CD4-positive, alpha-beta memory T cell (primary cell): ENCODE results near the gene FBXO31. TPM values are rescaled to one million over a fixed set of nuclear protein-coding genes. Genes with fewer than 3 reads are reported as not detected.
"Not testable (repeated sequence)": the region's sequence is repeated elsewhere in the genome, so short reads cannot be mapped to it uniquely, and the experiment has no call there.

ENCODE experiments used
- CTCF ChIA-PET: fragments of 350-600 bp; sonication (Branson Sonifier 250); formaldehyde crosslinking; loops from one replicate; lab custom pipeline; 2021; ENCODE audit warnings: inconsistent platforms; ENCODE audit not compliant: partially characterized antibody; lab: Charles Lee
- POLR2A ChIA-PET: fragments of 350-600 bp; sonication (Branson Sonifier 250); formaldehyde crosslinking; loops from one replicate; lab custom pipeline; 2021; ENCODE audit not compliant: partially characterized antibody; lab: Charles Lee
- DNase-seq, 5 donors: peaks; one replicate each; pipeline versions ENCODE4 v3.0.0 to v3.0.0-alpha.2; 2020 to 2022; ENCODE audit warnings: mixed read lengths in 1 of 5
- H3K27ac ChIP-seq: one replicate; pipeline ENCODE4 v1.7.0; 2013; ENCODE audit warnings: low read depth, low read length
- H3K27me3 ChIP-seq: 2 replicates; pipeline ENCODE4 v1.7.0; 2013; ENCODE audit warnings: mild to moderate bottlenecking, low read length, moderate library complexity; ENCODE audit not compliant: insufficient read depth
- H3K36me3 ChIP-seq: 2 replicates; pipeline ENCODE4 v1.7.0; 2013; ENCODE audit warnings: mild to moderate bottlenecking, low read length, moderate library complexity; ENCODE audit not compliant: insufficient read depth
- H3K4me1 ChIP-seq: 2 replicates; pipeline ENCODE4 v1.7.0; 2013; ENCODE audit warnings: mild to moderate bottlenecking, low read length, moderate library complexity; ENCODE audit not compliant: insufficient read depth
- H3K4me3 ChIP-seq, 2 donors: one replicate each; pipeline ENCODE4 v1.7.0; 2013; ENCODE audit warnings: low read length in 2 of 2, mild to moderate bottlenecking in 1 of 2
- H3K9me3 ChIP-seq, 2 donors: one replicate each; pipeline ENCODE4 v1.7.0; 2013; ENCODE audit warnings: low read length in 2 of 2, control low read depth in 1 of 2; ENCODE audit not compliant: control insufficient read depth in 1 of 2
- H3K27ac Mint-ChIP-seq, 7 donors: one replicate each; pipeline ENCODE4 v1.8.0; 2020 to 2021; ENCODE audit warnings: mixed read lengths in 7 of 7, mild to moderate bottlenecking in 6 of 7, inconsistent platforms in 3 of 7, moderate library complexity in 3 of 7
- H3K27me3 Mint-ChIP-seq, 2 donors: one replicate each; pipeline ENCODE4 v1.8.0; 2020 to 2021; ENCODE audit warnings: mixed read lengths in 2 of 2
- H3K36me3 Mint-ChIP-seq, 2 donors: one replicate each; pipeline ENCODE4 v1.8.0; 2020 to 2021; ENCODE audit warnings: mixed read lengths in 2 of 2, inconsistent platforms in 1 of 2, mild to moderate bottlenecking in 1 of 2
- H3K4me1 Mint-ChIP-seq, 4 donors: one replicate each; pipeline ENCODE4 v1.8.0; 2020 to 2021; ENCODE audit warnings: mixed read lengths in 4 of 4, mild to moderate bottlenecking in 1 of 4
- H3K4me3 Mint-ChIP-seq, 8 donors: one replicate each; pipeline ENCODE4 v1.8.0; 2020 to 2021; ENCODE audit warnings: mixed read lengths in 8 of 8, mild to moderate bottlenecking in 7 of 8, moderate library complexity in 6 of 8, inconsistent platforms in 3 of 8
- H3K9me3 Mint-ChIP-seq, 8 donors: one replicate each; pipeline ENCODE4 v1.8.0; 2020 to 2021; ENCODE audit warnings: mixed read lengths in 8 of 8, mild to moderate bottlenecking in 5 of 8, inconsistent platforms in 3 of 8, moderate library complexity in 1 of 8
- intact Hi-C: fragments of 100-400 bp; cut with micrococcal nuclease; formaldehyde crosslinking; loops from one replicate; pipeline ENCODE4 v1.15.1; 2023
- polyA plus RNA-seq, 2 donors: library from polyadenylated mRNA; unstranded; fragments of 300-500 nt; fragmentation: Illumina TruSeq; gene quantifications; one replicate each; pipeline ENCODE4 v1.2.3, GENCODE V29; 2021
- total RNA-seq, 2 experiments: library from RNA; stranded (reverse); gene quantifications; one replicate each; pipeline ENCODE4 v1.2.3, GENCODE V29; 2021

FBXO31 gene
- total and polyA plus RNA-seq, 4 experiments from 2014 or later, result 22.9 to 44.6 (median 34.5) TPM

GRCh38 chr16:87380403-87380802 is 3.2 kb downstream of the FBXO31 start:
- CTCF ChIA-PET, result no interaction called here
- POLR2A ChIA-PET, result interaction anchor here (1.2 kb wide), 1 partner anchor 63 kb away, joined by 3 read pairs; the partner anchor contains the start of gene C16orf95
- peaks cover 0 to 3% of the 10 kb centered on the region in 2 donors for H3K27me3 Mint-ChIP-seq
- Histone ChIP-seq H3K27me3 (no peaks in the 10 kb centered on the region), H3K27ac (peak overlapping the region; percentile 27), H3K36me3 (no peaks in the 10 kb centered on the region), H3K9me3 (no peaks in the 10 kb centered on the region), H3K4me3 (peak overlapping the region in 1 of 2 donors; percentile 24), H3K4me1 (peaks cover 52% of the 10 kb centered on the region)
- DNase-seq, result no peak
- peaks cover 9 to 16% of the 10 kb centered on the region in 2 donors for H3K36me3 Mint-ChIP-seq
- peaks cover 34 to 60% (median 48%) of the 10 kb centered on the region in 4 donors for H3K4me1 Mint-ChIP-seq
- peak overlapping the region; percentile 85 to 94 (median 90) for H3K4me3 Mint-ChIP-seq
- intact Hi-C loops, result loop anchor here (5.0 kb wide), 1 partner anchor 33 kb away; no protein-coding TSS in a partner anchor
- H3K9me3 Mint-ChIP-seq, result peaks cover 0 to 5% (median 0%) of the 10 kb centered on the region in 8 donors
- H3K27ac Mint-ChIP-seq, result peak overlapping the region; percentile 76 to 100 (median 91)

GRCh38 chr16:87379312-87379752 is 4.2 kb downstream of the FBXO31 start:
- CTCF ChIA-PET, H3K9me3 ChIP-seq, H3K27me3 ChIP-seq, H3K27ac ChIP-seq, POLR2A ChIA-PET, H3K27me3 Mint-ChIP-seq, H3K9me3 Mint-ChIP-seq, H3K27ac Mint-ChIP-seq, intact Hi-C loops, DNase-seq, H3K36me3 ChIP-seq, H3K4me3 ChIP-seq: not testable (repeated sequence)
- H3K4me1 ChIP-seq, result peaks cover 47% of the 10 kb centered on the region
- Mint-ChIP-seq H3K4me3 (peak overlapping the region in 2 of 8 donors; percentile 15 to 22), H3K4me1 (peaks cover 37 to 60% (median 49%) of the 10 kb centered on the region in 4 donors), H3K36me3 (peaks cover 9 to 17% of the 10 kb centered on the region in 2 donors)

GRCh38 chr16:87376660-87377059 is 6.9 kb downstream of the FBXO31 start:
- Mint-ChIP-seq H3K27me3 (no peaks in the 10 kb centered on the region), H3K4me1 (peaks cover 32 to 69% (median 40%) of the 10 kb centered on the region in 4 donors), H3K36me3 (peaks cover 14 to 20% of the 10 kb centered on the region in 2 donors), H3K9me3 (no peaks in the 10 kb centered on the region), H3K4me3 (peak overlapping the region in 1 of 8 donors; percentile 46), H3K27ac (peak overlapping the region in 1 of 7 donors; percentile 75)
- Histone ChIP-seq H3K27ac (no peak overlapping the region), H3K36me3 (no peaks in the 10 kb centered on the region), H3K4me1 (peaks cover 41% of the 10 kb centered on the region), H3K27me3 (no peaks in the 10 kb centered on the region), H3K4me3 (no peak overlapping the region), H3K9me3 (no peaks in the 10 kb centered on the region)
- intact Hi-C loops, result no loop called here
- DNase-seq, result no peak
- POLR2A ChIA-PET, result no interaction called here
- CTCF ChIA-PET, result no interaction called here

GRCh38 chr16:87375426-87376135 is 8.0 kb downstream of the FBXO31 start:
- H3K36me3 ChIP-seq, result no peaks in the 10 kb centered on the region
- no peaks in the 10 kb centered on the region for H3K27me3 Mint-ChIP-seq
- H3K9me3 ChIP-seq, result no peaks in the 10 kb centered on the region
- ChIA-PET CTCF (interaction anchor here (1.6 kb wide), 1 partner anchor 19 kb away, joined by 5 read pairs; no protein-coding TSS in a partner anchor), POLR2A (interaction anchor here (0.7 kb wide), 1 partner anchor 25 kb away, joined by 3 read pairs; no protein-coding TSS in a partner anchor)
- peak overlapping the region in 2 of 8 donors; percentile 20 to 21 for H3K4me3 Mint-ChIP-seq
- H3K4me3 ChIP-seq, result no peak overlapping the region
- intact Hi-C loops, result no loop called here
- peaks cover 14 to 15% of the 10 kb centered on the region in 2 donors for H3K36me3 Mint-ChIP-seq
- no peak overlapping the region for H3K27ac ChIP-seq
- H3K27ac Mint-ChIP-seq, result peak overlapping the region in 3 of 7 donors; percentile 52 to 69 (median 59)
- DNase-seq, result no peak
- H3K9me3 Mint-ChIP-seq, result no peaks in the 10 kb centered on the region
- no peaks in the 10 kb centered on the region for H3K27me3 ChIP-seq
- H3K4me1 Mint-ChIP-seq, result peaks cover 29 to 66% (median 33%) of the 10 kb centered on the region in 4 donors
- H3K4me1 ChIP-seq, result peaks cover 31% of the 10 kb centered on the region

GRCh38 chr16:87374313-87374712 is 9.3 kb downstream of the FBXO31 start:
- H3K4me3 Mint-ChIP-seq, result no peak overlapping the region
- Histone ChIP-seq H3K4me1 (peaks cover 25% of the 10 kb centered on the region), H3K36me3 (peaks cover 2% of the 10 kb centered on the region), H3K27ac (no peak overlapping the region), H3K9me3 (no peaks in the 10 kb centered on the region), H3K27me3 (no peaks in the 10 kb centered on the region), H3K4me3 (no peak overlapping the region)
- POLR2A ChIA-PET, result interaction anchor here (0.6 to 2.7 kb wide), 2 partner anchors 9 to 24 kb away, joined by 3 to 10 read pairs; partner anchors contain the start of gene FBXO31
- peaks cover 27 to 68% (median 29%) of the 10 kb centered on the region in 4 donors for H3K4me1 Mint-ChIP-seq
- no peak for DNase-seq
- no peak overlapping the region for H3K27ac Mint-ChIP-seq
- no peaks in the 10 kb centered on the region for H3K9me3 Mint-ChIP-seq
- CTCF ChIA-PET, result interaction anchor here (1.6 kb wide), 1 partner anchor 20 kb away, joined by 5 read pairs; no protein-coding TSS in a partner anchor
- H3K36me3 Mint-ChIP-seq, result peaks cover 14% of the 10 kb centered on the region in 2 donors
- no peaks in the 10 kb centered on the region for H3K27me3 Mint-ChIP-seq
- intact Hi-C loops, result no loop called here

- intact Hi-C loops, result no loop called here
- Histone ChIP-seq H3K27me3 (no peaks in the 10 kb centered on the region), H3K27ac (no peak overlapping the region), H3K36me3 (peaks cover 3% of the 10 kb centered on the region), H3K4me3 (no peak overlapping the region), H3K4me1 (peaks cover 25% of the 10 kb centered on the region), H3K9me3 (no peaks in the 10 kb centered on the region)
- peaks cover 14 to 21% of the 10 kb centered on the region in 2 donors for H3K36me3 Mint-ChIP-seq
- ChIA-PET POLR2A (interaction anchor here (2.7 kb wide), 1 partner anchor 11 kb away, joined by 10 read pairs; the partner anchor contains the start of gene FBXO31), CTCF (no interaction called here)
- H3K27ac Mint-ChIP-seq, result peak overlapping the region in 1 of 7 donors; percentile 4
- no peak for DNase-seq
- peaks cover 34 to 83% (median 40%) of the 10 kb centered on the region in 4 donors for H3K4me1 Mint-ChIP-seq
- no peaks in the 10 kb centered on the region for H3K27me3 Mint-ChIP-seq
- no peaks in the 10 kb centered on the region for H3K9me3 Mint-ChIP-seq
- H3K4me3 Mint-ChIP-seq, result no peak overlapping the region
Measured at GRCh38 chr16:87372305-87372704, 11.3 kb downstream of the FBXO31 start.

GRCh38 chr16:87371261-87371866 is 12.2 kb downstream of the FBXO31 start:
- CTCF ChIA-PET, result no interaction called here
- Histone ChIP-seq H3K4me3 (no peak overlapping the region), H3K4me1 (peaks cover 17% of the 10 kb centered on the region), H3K27ac (no peak overlapping the region), H3K36me3 (peaks cover 7% of the 10 kb centered on the region), H3K9me3 (no peaks in the 10 kb centered on the region), H3K27me3 (no peaks in the 10 kb centered on the region)
- no peak for DNase-seq
- Mint-ChIP-seq H3K36me3 (peaks cover 18 to 23% of the 10 kb centered on the region in 2 donors), H3K9me3 (no peaks in the 10 kb centered on the region), H3K27ac (peak overlapping the region in 1 of 7 donors; percentile 3), H3K4me3 (no peak overlapping the region), H3K27me3 (no peaks in the 10 kb centered on the region), H3K4me1 (peaks cover 31 to 80% (median 37%) of the 10 kb centered on the region in 4 donors)
- intact Hi-C loops, result no loop called here
- POLR2A ChIA-PET, result no interaction called here
